ENCODE measurements around the gene RIOK3.
A peak's percentile ranks its signal among the peaks of the same experiment; 100 is the strongest.
"Not testable (repeated sequence)": the region's sequence is repeated elsewhere in the genome, so short reads cannot be mapped to it uniquely, and the experiment has no call there.

RIOK3 gene

DNA sequence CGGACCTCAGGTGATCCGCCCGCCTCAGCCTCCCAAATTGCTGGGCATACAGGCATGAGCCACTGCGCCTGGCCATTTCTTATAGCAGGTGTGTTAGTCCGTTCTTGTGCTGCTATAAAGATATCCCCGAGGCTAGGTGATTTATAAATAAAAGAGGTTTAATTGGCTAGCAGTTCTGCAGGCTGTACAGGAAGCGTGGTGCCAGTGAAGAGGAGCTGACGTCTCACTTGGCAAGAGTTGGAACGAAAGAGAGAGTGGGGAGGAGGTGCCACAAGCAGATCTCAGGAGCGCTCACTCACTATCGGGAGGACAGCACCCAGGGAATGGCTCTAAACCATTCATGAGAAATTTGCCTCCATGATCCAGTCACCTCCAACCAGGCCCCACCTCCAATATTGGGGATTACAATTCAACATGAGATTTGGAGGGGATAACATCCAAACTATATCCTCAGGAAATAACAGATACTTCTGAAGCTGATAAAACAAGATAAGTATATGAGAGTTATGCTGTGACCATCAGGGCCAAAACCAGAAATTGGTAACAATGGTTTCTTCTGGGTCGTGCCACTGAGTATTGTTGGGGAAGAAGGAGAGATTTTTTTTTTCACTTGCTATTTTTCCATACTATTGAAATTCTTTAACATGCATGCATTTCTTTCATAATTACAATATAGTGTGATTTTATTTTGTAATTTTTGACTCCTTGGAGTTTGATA, 42.8 kb downstream of the RIOK3 start:
- peaks cover 7% of the 10 kb centered on the region for H3K9me3 ChIP-seq
- no peaks in the 10 kb centered on the region for H3K27me3 ChIP-seq (ENCODE audit: low read depth)
- no peak overlapping the region for H3K4me3 ChIP-seq
- no peaks in the 10 kb centered on the region for H3K36me3 ChIP-seq (replicated peaks)
- no peaks in the 10 kb centered on the region for H3K4me1 ChIP-seq
- DNase-seq (ENCODE audit: low spot score in 2 of 2), result no peak
- in situ Hi-C loops (cut with MboI; ENCODE audit: low sequenced_read_pairs), result no loop called here

DNA sequence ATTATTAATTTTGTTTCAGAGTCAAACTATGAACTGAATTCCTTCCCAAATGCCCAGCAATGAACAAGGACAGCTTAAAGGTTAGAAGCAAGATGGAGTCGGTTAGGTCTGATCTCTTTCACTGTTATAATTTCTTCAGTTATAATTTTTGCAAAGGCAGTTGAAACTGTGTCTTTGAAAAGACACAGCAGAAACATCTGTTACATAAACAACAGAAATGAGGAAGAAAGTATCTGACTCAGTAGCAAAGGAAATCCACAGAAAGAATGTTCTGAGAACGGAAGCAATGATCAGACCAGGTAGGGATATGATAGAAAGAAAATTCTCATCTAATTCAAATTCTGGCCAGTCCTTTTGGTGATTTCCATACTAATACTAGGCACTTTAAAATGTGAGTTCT, 45.0 kb downstream of the RIOK3 start:
- in situ Hi-C loops (cut with MboI; ENCODE audit: low sequenced_read_pairs), result no loop called here
- H3K27me3 ChIP-seq (ENCODE audit: low read depth), result no peaks in the 10 kb centered on the region
- H3K4me3 ChIP-seq, result no peak overlapping the region
- H3K36me3 ChIP-seq (replicated peaks), result no peaks in the 10 kb centered on the region
- peaks cover under 1% of the 10 kb centered on the region; the same call in 1 of the 2 replicates for H3K9me3 ChIP-seq
- DNase-seq (ENCODE audit: low spot score in 2 of 2), result no peak
- peaks cover 6% of the 10 kb centered on the region for H3K4me1 ChIP-seq

DNA sequence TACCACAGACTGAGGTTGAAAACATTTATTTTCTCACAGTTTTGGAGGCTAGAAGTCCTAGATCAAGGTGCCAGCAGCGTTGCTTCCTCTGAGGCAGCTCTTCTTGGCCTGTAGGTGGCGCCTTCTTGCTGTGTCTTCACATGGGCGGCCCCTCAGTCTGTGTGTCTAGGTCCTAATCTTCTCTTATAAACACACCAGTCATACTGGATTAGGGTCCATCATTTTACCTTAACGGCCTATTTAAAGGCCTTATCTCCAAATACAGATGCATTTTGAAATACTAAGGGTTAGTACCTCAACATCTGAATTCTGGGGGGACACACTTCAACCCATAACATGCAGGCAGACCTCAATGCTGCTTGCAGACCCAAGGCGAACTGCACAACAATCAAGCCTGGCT, 45.8 kb downstream of the RIOK3 start:
- DNase-seq (ENCODE audit: low spot score in 2 of 2), result peak; percentile 72 to 86
- in situ Hi-C loops (cut with MboI; ENCODE audit: low sequenced_read_pairs), result no loop called here
- no peak overlapping the region for H3K4me3 ChIP-seq
- H3K27me3 ChIP-seq (ENCODE audit: low read depth), result no peaks in the 10 kb centered on the region
- peaks cover 6% of the 10 kb centered on the region for H3K4me1 ChIP-seq
- no peaks in the 10 kb centered on the region for H3K36me3 ChIP-seq (replicated peaks)
- no peaks in the 10 kb centered on the region for H3K9me3 ChIP-seq

DNA sequence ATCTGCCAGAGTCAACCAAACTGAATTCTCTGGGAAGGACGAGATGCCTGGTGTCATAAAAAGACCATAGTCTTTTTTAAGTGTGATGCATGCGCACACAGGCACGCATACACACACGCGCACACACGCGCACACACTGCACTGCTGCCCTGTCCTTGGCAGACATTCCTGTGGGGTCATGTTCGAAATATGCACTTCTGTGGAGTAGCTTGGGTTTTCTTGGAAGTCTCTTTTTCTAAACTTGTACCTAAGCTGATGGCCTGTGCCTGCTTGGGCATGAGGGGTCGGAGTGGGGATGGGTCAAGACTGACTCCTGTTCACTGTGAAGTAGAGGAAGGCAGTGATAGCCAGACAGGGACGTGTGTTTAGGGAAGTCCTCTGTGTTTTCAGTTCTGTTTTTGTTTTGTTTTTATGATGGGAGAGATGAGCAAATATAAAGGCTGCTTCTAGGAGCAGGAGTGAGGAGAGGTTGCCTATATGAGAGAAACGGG, 46.2 kb downstream of the RIOK3 start:
- H3K27me3 ChIP-seq (ENCODE audit: low read depth), result no peaks in the 10 kb centered on the region
- in situ Hi-C loops (cut with MboI; ENCODE audit: low sequenced_read_pairs), result no loop called here
- no peak for DNase-seq (ENCODE audit: low spot score in 2 of 2)
- peaks cover 9% of the 10 kb centered on the region for H3K4me1 ChIP-seq
- no peaks in the 10 kb centered on the region for H3K36me3 ChIP-seq (replicated peaks)
- H3K4me3 ChIP-seq, result no peak overlapping the region
- no peaks in the 10 kb centered on the region for H3K9me3 ChIP-seq

DNA sequence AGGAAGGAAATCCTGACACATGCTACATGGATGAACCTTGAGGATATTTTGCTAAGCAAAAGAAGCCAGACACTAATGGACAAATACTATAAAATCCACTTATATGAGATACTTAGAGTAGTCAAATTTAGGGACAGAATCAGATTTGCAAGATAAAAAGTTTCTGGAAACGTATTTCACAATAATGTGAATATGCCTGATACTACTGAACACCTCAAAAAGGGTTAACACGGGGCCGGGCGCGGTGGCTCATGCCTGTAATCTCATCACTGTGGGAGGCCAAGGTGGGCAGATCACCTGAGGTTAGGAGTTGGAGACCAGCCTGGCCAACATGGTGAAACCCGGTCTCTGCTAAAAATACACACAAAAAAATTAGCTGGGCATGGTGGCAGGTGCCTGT, 48.5 kb downstream of the RIOK3 start:
- no peak for DNase-seq (ENCODE audit: low spot score in 2 of 2)
- no peaks in the 10 kb centered on the region for H3K9me3 ChIP-seq
- no peaks in the 10 kb centered on the region for H3K27me3 ChIP-seq (ENCODE audit: low read depth)
- in situ Hi-C loops (cut with MboI; ENCODE audit: low sequenced_read_pairs), result loop anchor here (25.0 kb wide), 1 partner anchor 611 kb away; no protein-coding TSS in a partner anchor
- peaks cover 13% of the 10 kb centered on the region for H3K4me1 ChIP-seq
- H3K36me3 ChIP-seq (replicated peaks), result no peaks in the 10 kb centered on the region; the same call in 1 of the 2 replicates
- H3K4me3 ChIP-seq, result no peak overlapping the region

DNA sequence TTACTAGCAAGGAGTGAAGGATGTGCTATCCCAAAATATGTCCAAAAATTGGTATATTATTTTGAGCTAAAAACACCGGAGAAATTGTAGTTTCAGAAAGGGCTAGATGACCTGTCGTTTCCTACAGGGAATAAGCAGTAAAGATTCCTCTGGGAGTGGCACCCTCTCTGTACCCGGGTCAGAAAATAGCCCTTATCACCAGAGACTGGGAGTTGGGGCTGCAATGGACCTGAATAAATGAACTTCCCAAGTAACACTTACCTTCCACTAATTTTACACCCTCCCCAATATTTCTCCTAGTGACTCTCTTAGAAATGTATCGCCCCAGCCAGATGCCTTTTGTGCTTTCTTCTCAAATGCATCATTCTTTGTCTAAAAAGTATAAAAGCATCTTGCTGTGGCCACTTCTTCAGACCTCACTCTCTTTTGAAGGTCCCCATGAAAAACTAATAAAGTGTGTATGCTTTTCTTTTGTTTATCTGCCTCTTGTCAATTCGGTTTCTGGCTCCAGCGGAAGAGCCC, 49.5 kb downstream of the RIOK3 start:
- Histone ChIP-seq H3K4me1 (peaks cover 13% of the 10 kb centered on the region), H3K4me3 (peak overlapping the region; percentile 52), H3K9me3 (no peaks in the 10 kb centered on the region), H3K36me3 (replicated peaks) (peaks cover 4% of the 10 kb centered on the region), H3K27me3 (ENCODE audit: low read depth) (no peaks in the 10 kb centered on the region)
- in situ Hi-C loops (cut with MboI; ENCODE audit: low sequenced_read_pairs), result loop anchor here (25.0 kb wide), 1 partner anchor 610 kb away; no protein-coding TSS in a partner anchor
- DNase-seq (ENCODE audit: low spot score in 2 of 2), result no peak

DNA sequence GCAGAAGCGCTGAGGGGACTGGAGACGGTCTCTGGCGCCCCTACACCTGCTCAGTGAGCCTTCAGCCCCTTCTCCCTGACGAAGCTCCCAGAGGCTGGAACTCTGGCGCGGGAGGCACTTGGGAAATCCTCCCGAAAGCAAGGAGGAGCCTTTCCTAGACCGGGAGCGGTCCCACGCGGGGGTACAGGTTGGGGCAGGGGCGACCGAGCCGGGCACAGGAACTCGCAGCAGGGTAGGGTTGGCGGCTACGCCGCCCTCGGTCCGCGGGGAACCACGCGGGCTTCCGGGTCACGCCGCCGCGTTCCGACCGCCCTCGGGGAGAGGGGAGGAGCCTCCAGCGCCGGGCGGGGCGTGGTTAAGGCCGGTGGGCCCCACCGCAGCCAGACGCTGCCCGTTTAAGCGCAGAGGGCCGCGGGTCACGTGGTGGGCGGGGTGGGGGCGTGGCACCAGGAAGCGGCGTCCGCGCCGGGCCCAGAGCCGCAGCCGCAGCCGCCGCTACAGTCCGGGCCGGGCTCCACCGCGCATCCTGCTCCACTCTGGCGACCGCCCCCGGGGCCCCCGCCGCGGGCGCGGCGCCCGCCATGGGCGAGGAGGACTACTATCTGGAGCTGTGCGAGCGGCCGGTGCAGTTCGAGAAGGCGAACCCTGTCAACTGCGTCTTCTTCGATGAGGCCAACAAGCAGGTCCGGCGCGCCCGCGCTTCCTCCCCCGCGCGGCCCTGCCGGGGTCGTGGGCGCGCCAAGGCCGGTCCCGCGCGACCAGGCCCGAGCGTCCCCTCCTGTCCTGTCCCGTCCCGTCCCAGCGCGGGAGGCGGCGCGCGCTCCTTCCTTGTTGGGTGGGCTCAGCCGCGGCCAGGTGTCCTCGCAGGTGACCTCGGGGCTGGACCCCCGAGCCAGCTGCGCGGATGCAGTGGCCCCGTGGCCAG, 50.2 kb downstream of the RIOK3 start, which contains the start of gene RMC1:
TSS of gene RMC1 (plus strand) at position 474 of the 925 bp plus-strand sequence. CDS start at position 582, 108 bp downstream.
- DNase-seq (ENCODE audit: low spot score in 2 of 2), result peak; percentile 86 to 98
- Histone ChIP-seq H3K4me1 (peaks cover 13% of the 10 kb centered on the region), H3K27me3 (ENCODE audit: low read depth) (no peaks in the 10 kb centered on the region), H3K9me3 (no peaks in the 10 kb centered on the region), H3K4me3 (peak within 1 kb of the TSS; percentile 52), H3K36me3 (replicated peaks) (peaks cover 11% of the 10 kb centered on the region)
- in situ Hi-C loops (cut with MboI; ENCODE audit: low sequenced_read_pairs), result loop anchor here (25.0 kb wide), 1 partner anchor 609 kb away; no protein-coding TSS in a partner anchor

DNA sequence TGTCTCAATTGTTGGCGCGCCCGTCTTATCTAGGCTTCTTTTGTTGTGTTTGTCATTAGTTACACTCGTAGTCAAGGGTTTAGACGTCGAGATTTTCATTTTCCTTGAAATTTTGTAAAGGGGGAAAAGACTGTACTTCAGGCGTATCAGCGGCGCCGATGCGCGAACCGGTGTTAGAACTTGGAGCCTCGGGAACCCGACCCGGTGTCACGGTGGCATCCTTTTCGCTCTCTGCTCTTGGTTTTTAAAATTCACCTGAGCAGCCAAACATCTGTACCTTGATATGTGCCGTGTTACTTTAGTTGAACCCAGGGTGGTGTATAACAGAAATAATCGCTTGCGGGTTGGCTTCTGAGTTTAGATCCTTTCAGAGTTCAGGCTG, 50.9 kb downstream of the RIOK3 start:
- in situ Hi-C loops (cut with MboI; ENCODE audit: low sequenced_read_pairs), result loop anchor here (25.0 kb wide), 1 partner anchor 608 kb away; no protein-coding TSS in a partner anchor
- DNase-seq (ENCODE audit: low spot score in 2 of 2), result peak in 1 of 2 experiments; percentile 25
- Histone ChIP-seq H3K9me3 (no peaks in the 10 kb centered on the region), H3K4me1 (peaks cover 13% of the 10 kb centered on the region), H3K27me3 (ENCODE audit: low read depth) (no peaks in the 10 kb centered on the region), H3K4me3 (peak overlapping the region; percentile 52), H3K36me3 (replicated peaks) (peaks cover 18% of the 10 kb centered on the region)

DNA sequence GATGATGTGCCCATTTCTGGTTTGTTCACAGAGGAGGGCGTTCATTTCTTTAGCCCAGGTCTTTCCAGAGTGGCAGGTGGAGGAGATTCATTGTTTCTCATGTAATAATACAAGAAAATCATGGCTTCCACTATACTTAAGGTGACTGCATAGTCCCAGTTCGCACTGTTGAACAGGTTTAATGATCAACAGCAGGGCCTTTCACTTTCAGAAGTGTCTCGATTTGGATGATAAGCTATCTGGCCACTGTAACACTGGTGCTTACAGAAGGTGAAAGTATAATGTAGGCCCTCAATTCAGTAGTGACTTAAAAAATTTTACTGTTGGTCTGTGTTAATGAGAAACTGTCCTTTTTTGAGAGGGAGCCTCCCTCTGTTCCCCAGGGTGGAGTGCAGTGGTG, 51.6 kb downstream of the RIOK3 start:
- Histone ChIP-seq H3K36me3 (replicated peaks) (peaks cover 25% of the 10 kb centered on the region), H3K4me1 (peaks cover 13% of the 10 kb centered on the region), H3K4me3 (peak overlapping the region; percentile 52; the same call in 1 of the 2 replicates), H3K9me3 (no peaks in the 10 kb centered on the region), H3K27me3 (ENCODE audit: low read depth) (no peaks in the 10 kb centered on the region)
- in situ Hi-C loops (cut with MboI; ENCODE audit: low sequenced_read_pairs), result loop anchor here (25.0 kb wide), 1 partner anchor 608 kb away; no protein-coding TSS in a partner anchor
- DNase-seq (ENCODE audit: low spot score in 2 of 2), result no peak

DNA sequence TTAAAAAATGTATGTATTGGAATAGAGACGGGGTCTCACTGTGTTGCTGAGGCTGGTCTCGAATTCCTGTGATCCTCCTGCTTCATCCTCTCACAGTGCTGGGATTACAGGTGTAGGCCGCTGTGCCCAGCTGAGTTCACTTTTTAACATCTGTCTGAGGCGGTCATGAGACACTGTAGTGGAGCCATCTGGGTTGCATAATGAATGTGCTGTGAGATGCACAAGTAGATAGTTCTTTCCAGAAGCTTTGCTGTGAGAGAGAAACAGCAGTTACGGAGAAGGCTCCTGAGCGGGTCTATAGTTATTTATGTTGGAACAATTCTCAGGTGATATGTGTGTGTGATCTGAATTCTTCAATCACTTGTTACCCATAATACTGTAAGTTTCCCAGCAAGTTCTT, 53.3 kb downstream of the RIOK3 start:
- no peak for DNase-seq (ENCODE audit: low spot score in 2 of 2)
- Histone ChIP-seq H3K36me3 (replicated peaks) (peaks cover 35% of the 10 kb centered on the region), H3K4me1 (peaks cover 13% of the 10 kb centered on the region), H3K4me3 (no peak overlapping the region), H3K9me3 (no peaks in the 10 kb centered on the region), H3K27me3 (ENCODE audit: low read depth) (no peaks in the 10 kb centered on the region)
- in situ Hi-C loops (cut with MboI; ENCODE audit: low sequenced_read_pairs), result loop anchor here (25.0 kb wide), 1 partner anchor 606 kb away; no protein-coding TSS in a partner anchor

DNA sequence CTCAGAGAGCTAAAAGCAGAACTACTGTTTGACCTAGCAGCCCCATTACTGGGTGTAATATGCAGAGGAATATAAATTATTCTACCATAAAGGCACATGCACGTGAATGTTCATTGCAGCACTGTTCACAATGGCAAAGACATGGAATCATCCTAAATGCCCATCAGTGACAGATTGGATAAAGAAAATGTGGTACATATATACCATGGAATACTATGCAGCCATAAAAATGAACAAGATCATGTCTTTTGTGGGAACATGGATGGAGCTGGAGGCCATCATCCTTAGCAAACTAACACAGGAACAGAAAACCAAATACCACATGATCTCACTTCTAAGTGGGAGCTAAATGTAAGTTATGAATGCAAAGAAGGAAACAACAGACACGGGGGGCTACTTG, 57.8 kb downstream of the RIOK3 start:
- H3K9me3 ChIP-seq; H3K4me1 ChIP-seq; H3K27me3 ChIP-seq (ENCODE audit: low read depth); H3K4me3 ChIP-seq; DNase-seq (ENCODE audit: low spot score in 2 of 2): not testable (repeated sequence)
- in situ Hi-C loops (cut with MboI; ENCODE audit: low sequenced_read_pairs), result loop anchor here (10.0 to 25.0 kb wide), 2 partner anchors 304 to 601 kb away; no protein-coding TSS in a partner anchor
- H3K36me3 ChIP-seq (replicated peaks), result peaks cover 38% of the 10 kb centered on the region

DNA sequence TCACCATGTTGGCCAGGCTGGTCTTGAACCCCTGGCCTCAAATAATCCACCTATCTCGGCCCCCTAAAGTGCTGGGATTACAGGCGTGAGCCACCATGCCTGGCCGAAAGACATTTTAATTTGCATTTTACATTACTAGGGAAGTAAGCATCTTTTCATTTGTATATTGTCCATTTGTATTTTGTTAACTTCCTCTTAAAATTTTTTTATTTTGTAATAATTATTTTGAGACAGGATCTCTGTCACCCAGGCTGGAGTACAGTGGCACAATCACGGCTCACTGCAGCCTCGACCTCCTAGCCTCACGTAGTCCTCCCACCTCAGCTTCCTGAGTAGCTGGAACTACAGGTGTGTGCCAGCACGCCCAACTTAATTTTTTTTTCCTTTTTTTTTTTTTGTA, 59.1 kb downstream of the RIOK3 start:
- H3K4me1 ChIP-seq; H3K27me3 ChIP-seq (ENCODE audit: low read depth); H3K9me3 ChIP-seq; H3K4me3 ChIP-seq; DNase-seq (ENCODE audit: low spot score in 2 of 2): not testable (repeated sequence)
- in situ Hi-C loops (cut with MboI; ENCODE audit: low sequenced_read_pairs), result loop anchor here (10.0 to 25.0 kb wide), 2 partner anchors 303 to 600 kb away; no protein-coding TSS in a partner anchor
- peaks cover 43% of the 10 kb centered on the region for H3K36me3 ChIP-seq (replicated peaks)

DNA sequence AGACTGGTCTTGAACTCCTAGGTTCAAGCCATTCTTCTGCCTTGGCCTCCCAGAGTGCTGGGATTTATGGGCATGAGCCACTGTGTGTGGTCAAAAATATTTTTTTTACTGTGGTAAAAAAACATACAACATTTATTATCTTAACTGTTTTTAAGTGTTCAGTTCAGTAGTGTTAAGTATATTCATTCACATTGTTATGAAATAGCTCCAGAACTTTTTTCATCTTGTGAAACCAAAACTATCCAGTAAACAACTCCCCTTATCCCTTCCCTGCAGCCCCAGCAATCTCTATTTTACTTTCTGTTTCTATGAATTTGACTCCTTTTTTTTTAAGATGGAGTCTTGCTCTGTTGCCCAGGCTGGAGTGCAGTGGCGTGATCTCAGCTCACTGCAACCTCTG, 59.6 kb downstream of the RIOK3 start:
- no peak for DNase-seq (ENCODE audit: low spot score in 2 of 2)
- H3K4me3 ChIP-seq, result no peak overlapping the region
- peaks cover 39% of the 10 kb centered on the region for H3K36me3 ChIP-seq (replicated peaks)
- in situ Hi-C loops (cut with MboI; ENCODE audit: low sequenced_read_pairs), result loop anchor here (10.0 to 25.0 kb wide), 2 partner anchors 302 to 600 kb away; no protein-coding TSS in a partner anchor
- H3K27me3 ChIP-seq (ENCODE audit: low read depth), result no peaks in the 10 kb centered on the region
- H3K4me1 ChIP-seq, result no peaks in the 10 kb centered on the region
- no peaks in the 10 kb centered on the region for H3K9me3 ChIP-seq

All from HAP-1 (cell line).